GM21360 (cell line): ENCODE results near the gene TAT.
A peak's percentile ranks its signal among the peaks of the same experiment; 100 is the strongest.
"Not testable (repeated sequence)": the region's sequence is repeated elsewhere in the genome, so short reads cannot be mapped to it uniquely, and the experiment has no call there.

Experiments used
- ATAC-seq: cut with Tn5 transposase; IDR thresholded peaks from one replicate; pipeline ENCODE4 v1.9.1; 2021; ENCODE audit warnings: mild to moderate bottlenecking, moderate library complexity; ENCODE audit not compliant: unreplicated experiment

Gene TAT

GRCh38 chr16:71576971-71577370, at the start of gene TAT:
Gene TAT (minus strand): TSS chr16:71577092. CDS start chr16:71576415, 677 bp downstream.
- ATAC-seq: no peak

- no peak for ATAC-seq
Observed at GRCh38 chr16:71626018-71626857, 49.3 kb upstream of the TAT start, which contains the start of gene MARVELD3. Gene MARVELD3 (plus strand): TSS chr16:71626184. CDS start chr16:71626230, 46 bp downstream.

- ATAC-seq: no peak
Observed at GRCh38 chr16:71625113-71625850, 48.4 kb upstream of the TAT start.

GRCh38 chr16:71623597-71623996, 46.7 kb upstream of the TAT start:
- no peak for ATAC-seq

GRCh38 chr16:71622088-71622487, 45.2 kb upstream of the TAT start:
- no peak for ATAC-seq

- no peak for ATAC-seq
Observed at GRCh38 chr16:71618429-71618828, 41.5 kb upstream of the TAT start.

- ATAC-seq: not testable (repeated sequence)
Observed at GRCh38 chr16:71614956-71615355, 38.1 kb upstream of the TAT start.

GRCh38 chr16:71610936-71611871, 34.3 kb upstream of the TAT start:
- ATAC-seq: peak; percentile 45

- no peak for ATAC-seq
Observed at GRCh38 chr16:71610447-71610846, 33.6 kb upstream of the TAT start.

GRCh38 chr16:71609066-71609465, 32.2 kb upstream of the TAT start:
- no peak for ATAC-seq

- ATAC-seq: no peak
Observed at GRCh38 chr16:71600822-71601221, 23.9 kb upstream of the TAT start.

- ATAC-seq: not testable (repeated sequence)
Observed at GRCh38 chr16:71598426-71598825, 21.5 kb upstream of the TAT start.

GRCh38 chr16:71595340-71595826, 18.5 kb upstream of the TAT start:
- not testable (repeated sequence) for ATAC-seq

- no peak for ATAC-seq
Observed at GRCh38 chr16:71594000-71594646, 17.2 kb upstream of the TAT start.

- no peak for ATAC-seq
Observed at GRCh38 chr16:71593048-71593999, 16.4 kb upstream of the TAT start.

GRCh38 chr16:71591917-71592316, 15.0 kb upstream of the TAT start:
- ATAC-seq: no peak

GRCh38 chr16:71590584-71590983, 13.7 kb upstream of the TAT start:
- ATAC-seq: no peak

GRCh38 chr16:71590071-71590470, 13.2 kb upstream of the TAT start:
- ATAC-seq: not testable (repeated sequence)

- not testable (repeated sequence) for ATAC-seq
Observed at GRCh38 chr16:71589334-71589733, 12.4 kb upstream of the TAT start.
